GM19328 (cell line): ENCODE results near the gene PPP2R3B.
"Not testable (repeated sequence)": the region's sequence is repeated elsewhere in the genome, so short reads cannot be mapped to it uniquely, and the experiment has no call there.

Experiments used
- ATAC-seq: cut with Tn5 transposase; IDR thresholded peaks from one replicate; pipeline ENCODE4 v1.9.1; 2021; ENCODE audit warnings: mild to moderate bottlenecking, moderate library complexity; ENCODE audit not compliant: unreplicated experiment

Gene PPP2R3B

DNA sequence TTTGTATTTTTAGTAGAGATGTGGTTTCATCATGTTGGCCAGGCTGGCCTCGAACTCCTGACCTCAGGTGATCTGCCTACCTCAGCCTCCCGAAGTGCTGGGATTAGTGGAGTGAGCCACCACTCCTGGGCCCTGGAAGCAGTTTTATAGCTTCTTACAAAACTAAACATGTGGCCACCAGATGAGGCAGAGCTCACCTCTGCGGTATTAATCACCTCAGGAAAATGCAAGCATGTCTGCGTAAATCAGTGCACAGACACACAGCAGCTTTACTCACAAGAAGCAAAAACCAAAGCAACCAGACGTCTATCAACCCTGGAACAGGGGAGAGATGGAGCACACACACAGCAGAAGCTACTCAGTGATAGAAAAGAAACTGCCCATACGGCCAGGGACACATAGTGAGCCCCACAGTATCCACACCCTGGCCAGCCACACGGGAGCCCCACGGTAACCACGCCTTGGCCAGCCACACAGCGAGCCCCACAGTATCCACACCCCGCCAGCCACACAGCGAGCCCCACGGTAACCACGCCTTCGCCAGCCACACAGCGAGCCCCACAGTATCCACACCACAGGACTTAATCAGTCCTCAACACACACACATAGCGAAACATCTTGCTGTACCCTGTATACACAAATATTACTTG is 30.2 kb downstream of the PPP2R3B start:
- ATAC-seq, result no peak

DNA sequence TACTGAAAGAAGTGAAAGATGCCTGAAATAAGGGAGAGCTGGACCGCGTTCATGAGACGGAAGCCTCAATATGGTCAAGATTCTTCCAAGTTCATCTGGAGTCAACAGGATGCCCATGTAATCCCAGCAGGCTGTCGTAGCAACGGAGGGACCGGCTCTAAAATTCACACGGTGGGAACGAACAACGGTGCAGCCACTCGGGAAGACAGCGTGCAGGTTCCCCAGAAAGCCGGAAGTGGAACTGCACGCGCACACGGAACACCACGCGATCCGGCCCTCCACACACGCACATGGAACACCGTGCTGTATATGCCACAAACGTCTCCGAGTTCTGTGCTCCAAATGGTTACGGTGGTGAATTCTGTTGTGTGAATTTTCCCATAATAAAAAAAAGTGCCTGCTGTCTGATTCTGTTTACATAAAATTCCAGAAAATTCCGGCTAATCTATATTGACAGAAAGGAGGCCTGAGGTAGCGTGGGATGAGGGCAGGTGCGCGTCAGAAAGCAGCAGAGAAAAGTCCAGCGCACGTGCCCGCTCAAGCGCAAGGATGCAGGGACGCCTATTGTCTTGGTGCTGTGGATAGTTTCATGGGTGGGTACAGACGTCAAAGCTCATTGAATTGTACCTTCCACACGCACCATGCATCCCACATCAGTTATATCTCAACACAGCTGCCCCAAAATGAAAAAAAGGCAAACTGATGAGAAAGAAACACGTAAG is 31.2 kb downstream of the PPP2R3B start:
- ATAC-seq, result no peak

DNA sequence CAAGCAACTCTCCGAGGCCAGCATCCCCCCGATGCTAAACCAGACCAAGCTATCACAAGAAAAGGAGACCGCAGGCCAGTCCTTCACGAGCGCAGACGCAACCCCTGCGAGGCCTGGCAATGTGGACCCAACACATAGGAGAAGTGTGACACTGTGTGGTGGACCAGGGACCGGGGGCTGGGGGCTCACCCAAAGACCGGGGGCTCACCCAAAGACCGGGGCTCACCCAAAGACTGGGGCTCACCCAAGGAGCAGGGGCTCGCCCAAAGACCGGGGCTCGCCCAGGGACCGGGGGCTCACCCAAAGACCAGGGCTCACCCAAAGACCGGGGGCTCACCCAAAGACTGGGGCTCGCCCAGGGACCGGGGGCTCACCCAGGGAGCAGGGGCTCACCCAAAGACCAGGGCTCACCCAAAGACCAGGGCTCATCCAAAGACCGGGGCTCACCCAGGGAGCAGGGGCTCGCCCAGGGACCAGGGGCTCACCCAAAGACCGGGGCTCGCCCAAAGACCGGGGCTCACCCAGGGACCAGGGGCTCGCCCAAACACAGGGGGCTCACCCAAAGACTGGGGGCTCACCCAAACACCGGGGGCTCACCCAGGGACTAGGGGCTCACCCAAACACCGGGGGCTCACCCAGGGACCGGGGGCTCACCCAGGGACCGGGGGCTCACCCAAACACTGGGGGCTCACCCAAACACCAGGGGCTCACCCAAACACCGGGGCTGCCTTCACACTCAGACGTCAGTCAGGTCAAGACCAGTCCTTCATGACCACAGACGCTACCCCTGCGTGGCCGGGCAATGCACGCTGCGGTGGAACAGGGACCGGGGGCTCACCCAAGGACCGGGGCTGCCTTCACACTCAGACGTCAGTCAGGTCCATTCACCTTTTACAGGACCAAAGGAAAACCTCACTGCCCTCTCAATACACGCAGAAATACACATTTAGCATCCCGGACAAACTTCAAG is 32.9 kb downstream of the PPP2R3B start:
- no peak for ATAC-seq

DNA sequence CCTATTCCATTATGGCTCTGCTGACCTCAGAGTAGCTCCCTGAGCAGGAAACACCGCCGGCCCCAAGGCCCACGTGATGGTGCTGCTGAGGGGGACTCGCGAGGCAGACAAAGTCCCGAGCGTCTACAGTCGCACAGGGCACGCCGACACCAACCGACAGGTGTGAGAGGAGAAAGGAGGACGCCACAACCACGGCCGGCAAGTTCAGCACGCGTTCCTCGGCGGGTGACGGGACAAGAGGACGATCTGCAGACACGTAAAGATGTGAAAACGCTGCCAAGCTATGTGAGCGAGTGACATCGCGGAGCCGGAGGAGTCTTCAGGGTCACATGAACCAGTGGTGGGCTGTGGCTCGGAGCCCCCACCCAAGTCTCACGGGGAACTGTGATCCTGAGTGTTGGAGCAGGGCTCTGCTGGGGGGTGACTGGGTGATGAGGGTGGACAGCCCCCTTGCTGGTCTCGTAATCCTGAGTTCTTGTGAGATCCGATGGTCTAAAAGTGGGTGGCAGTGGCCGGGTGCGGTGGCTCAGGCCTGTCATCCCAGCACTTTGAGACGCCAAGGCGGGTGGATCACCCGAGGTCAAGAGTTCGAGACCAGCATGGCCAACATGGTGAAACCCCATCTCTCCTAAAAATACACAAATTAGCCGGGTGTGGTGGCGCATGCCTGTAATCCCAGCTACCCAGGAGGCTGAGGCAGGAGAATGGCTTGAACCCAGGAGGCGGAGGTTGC is 34.0 kb downstream of the PPP2R3B start:
- ATAC-seq, result no peak

- ATAC-seq, result no peak
These were observed 34.5 kb downstream of the PPP2R3B start for GRCh38 chrX:352181-352580.

DNA sequence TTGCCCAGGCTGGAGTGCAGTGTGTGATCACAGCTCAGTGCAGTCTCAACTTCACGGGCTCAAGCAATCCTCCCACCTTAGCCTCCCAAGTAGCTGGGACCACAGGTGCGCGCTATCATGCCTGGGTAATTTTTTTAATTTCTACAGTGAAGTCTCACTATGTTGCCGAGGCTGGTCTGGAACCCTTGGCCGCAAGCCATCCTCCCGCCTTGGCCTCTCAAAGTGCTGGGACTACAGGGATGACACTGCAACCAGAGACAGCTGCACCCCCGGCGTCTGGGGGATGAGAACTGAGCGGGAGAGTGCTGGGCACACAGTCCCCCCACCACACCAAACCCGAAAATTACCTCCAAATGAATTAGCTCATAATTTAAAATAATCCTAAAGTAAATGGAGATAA is 35.0 kb downstream of the PPP2R3B start:
- no peak for ATAC-seq

GRCh38 chrX:351324-351641 is 35.4 kb downstream of the PPP2R3B start:
- ATAC-seq, result not testable (repeated sequence)

DNA sequence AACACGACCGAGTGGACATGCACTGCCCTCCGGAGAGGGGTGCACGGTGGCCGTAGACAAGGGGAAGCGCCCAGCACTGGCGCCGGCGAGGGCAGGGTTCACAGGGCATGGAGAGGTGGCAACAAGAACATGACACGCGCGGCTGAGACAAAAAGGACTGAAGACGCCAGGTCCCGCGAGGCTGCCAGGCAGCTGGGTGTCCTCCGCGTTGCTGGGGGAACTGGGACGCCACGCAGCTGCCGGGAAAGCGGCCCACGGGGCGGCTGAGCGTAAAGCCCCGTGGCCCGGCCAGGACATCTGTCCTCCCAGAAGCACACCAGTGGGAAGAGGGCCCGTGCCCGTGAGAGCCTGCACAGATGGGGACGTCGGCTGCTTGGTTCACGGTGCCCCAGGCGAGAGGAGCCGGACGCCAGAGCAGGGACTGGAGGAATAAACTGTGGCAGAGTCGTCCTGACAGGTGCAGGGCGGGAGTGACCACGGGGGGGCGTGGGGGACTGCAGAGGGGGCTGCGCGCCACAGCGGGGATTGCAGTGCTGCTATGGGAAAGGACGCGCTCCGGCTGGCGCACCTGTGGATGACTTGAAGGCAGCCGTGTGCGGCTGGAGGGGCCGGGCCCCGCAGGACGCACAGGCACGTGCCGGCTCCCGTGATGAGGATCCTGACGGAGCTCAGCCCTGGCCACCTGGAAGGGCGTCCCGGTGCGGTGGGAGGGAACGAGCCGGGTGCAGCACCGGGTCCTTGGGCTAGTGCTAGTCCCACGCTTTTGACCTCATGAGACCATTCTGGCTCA is 36.0 kb downstream of the PPP2R3B start:
- ATAC-seq, result no peak

DNA sequence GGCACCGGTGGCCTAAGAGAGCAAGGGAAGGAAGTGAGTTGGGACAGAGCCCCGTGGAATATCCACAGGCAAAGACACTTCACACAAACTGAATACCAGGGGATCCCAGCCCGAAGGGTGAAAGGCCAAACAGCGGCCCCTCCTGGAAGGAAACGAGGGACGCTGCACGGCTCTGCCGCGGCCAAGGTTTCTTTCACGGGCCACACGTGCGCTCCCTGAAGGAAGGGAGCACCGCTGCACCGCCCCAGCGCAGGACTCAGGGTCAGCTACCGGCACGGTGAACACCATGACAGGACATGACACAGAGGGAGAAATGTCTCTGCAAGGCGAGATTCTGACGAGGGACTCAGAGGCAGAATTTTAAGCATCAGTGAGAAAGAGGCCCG is 36.6 kb downstream of the PPP2R3B start:
- no peak for ATAC-seq

GRCh38 chrX:349702-350101 is 37.0 kb downstream of the PPP2R3B start:
- no peak for ATAC-seq

DNA sequence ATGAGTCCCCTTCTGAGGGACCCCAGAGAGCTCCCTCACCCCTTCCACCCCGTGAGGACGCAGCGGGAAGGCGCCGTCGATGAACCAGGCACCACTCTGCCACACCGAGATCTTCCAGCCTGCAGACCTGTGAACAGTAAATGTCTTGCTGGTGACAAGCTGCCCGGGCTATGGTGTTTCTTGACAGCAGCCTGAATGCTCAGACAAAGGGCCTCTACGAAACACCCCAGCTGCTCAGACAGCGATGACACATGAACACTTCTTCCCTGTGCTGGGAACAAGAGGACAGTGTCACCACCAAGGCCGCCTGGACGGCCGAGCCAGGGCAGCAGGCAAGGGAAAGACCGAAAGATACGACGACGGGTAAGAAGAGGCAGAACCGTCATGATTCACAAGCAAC is 37.5 kb downstream of the PPP2R3B start:
- ATAC-seq, result no peak

- no peak for ATAC-seq
These were observed 38.1 kb downstream of the PPP2R3B start for GRCh38 chrX:348461-349117.

GRCh38 chrX:347351-348117 is 39.2 kb downstream of the PPP2R3B start:
- no peak for ATAC-seq

- no peak for ATAC-seq
These were observed 40.5 kb downstream of the PPP2R3B start for GRCh38 chrX:346034-346813.

DNA sequence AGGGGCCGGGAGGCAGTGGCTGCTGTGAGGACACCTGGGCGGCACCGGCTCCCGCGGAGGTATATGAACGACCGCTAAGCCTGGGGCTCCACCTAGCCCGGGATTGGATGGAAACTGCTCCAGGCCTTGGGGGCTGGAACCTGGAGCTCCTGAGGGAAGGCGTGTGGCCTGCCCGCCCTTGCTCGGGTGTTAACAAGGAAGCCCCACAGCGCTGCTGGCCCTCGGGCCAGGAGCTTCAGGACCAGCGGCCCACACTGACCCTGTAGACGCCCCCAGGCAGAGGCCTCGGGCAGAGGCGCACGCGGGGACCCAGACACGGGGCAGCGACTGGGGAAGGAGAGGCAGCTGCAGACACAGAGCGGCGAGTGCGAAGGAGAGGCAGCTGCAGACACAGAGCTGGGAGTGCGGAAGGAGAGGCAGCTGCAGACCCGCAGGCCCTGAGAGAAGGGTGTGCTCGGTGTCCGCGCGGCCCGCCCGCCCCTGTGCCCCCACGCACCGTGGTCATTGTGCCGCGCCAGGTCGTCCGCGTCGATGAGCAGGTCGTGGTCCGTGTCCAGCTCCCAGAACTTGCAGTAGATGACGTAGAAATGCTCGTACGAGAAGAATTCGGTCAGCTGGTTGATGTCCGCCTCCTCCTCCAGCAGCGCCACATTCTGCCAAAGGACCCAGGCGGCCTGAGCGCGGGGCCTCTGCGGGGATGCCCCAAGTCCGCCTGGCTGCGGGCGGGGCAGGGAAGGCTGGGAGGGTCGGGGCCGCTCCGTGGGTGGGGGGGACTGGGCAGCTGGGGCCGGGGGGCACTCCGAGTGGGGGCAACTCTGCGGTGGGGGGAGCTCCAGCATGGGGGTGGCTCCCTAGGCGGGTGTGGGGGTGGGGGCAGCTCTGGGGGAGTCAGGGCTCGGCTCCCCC is 41.4 kb downstream of the PPP2R3B start:
- ATAC-seq, result no peak

DNA sequence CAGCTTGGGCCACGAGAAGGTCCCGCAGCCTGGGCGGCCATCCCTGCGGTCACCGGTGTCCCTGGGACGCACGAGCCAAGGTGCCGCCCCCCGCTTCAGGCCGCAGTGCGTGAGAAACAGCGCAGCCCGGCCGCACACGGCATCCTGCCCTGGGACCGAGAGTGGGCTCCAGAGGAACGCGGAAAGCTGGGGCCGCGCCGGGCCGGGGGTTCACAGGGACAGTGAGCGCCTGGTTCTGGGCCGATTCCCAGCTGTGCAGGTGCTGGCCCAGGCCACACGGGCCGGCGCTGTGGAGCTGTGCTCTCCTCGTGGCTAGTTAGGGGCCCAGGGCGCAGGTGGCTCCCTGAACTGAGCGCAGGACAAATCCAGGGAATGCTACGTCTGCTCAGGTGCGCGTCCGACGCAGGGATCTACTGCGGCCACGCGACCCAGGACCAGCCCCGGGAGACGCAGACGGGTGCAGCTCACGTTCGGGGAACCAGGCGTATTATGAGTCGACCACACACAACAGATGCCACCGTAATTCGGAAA is 42.3 kb downstream of the PPP2R3B start:
- no peak for ATAC-seq

GRCh38 chrX:341541-342101 is 45.1 kb downstream of the PPP2R3B start:
- ATAC-seq, result no peak
